ENCODE data around the gene INTS1.

DNA sequence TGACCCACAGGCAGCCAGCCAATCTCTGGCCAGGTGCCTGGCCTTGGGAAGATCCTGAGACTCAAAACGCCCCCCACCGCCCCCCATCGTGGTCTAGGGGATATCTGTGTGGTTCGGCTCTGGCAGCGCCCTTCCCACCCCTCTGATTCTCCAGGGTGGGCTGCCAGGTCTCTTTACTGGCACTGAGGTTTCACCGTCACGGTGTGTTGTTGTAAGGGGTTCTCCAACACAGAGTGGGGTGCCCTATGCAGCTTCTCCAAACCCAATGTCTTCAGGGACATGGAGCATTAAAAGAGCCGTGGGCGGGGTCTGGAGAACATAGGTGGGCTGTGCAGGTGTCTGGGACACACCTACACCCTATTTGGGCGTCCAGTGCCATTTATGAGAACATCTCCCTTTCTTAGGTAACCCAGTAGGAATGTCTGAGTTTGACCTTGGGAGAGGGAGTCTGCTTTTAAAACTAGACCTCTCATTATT, 27.8 kb upstream of the INTS1 start:
- TF ChIP-seq, protein P1, sequence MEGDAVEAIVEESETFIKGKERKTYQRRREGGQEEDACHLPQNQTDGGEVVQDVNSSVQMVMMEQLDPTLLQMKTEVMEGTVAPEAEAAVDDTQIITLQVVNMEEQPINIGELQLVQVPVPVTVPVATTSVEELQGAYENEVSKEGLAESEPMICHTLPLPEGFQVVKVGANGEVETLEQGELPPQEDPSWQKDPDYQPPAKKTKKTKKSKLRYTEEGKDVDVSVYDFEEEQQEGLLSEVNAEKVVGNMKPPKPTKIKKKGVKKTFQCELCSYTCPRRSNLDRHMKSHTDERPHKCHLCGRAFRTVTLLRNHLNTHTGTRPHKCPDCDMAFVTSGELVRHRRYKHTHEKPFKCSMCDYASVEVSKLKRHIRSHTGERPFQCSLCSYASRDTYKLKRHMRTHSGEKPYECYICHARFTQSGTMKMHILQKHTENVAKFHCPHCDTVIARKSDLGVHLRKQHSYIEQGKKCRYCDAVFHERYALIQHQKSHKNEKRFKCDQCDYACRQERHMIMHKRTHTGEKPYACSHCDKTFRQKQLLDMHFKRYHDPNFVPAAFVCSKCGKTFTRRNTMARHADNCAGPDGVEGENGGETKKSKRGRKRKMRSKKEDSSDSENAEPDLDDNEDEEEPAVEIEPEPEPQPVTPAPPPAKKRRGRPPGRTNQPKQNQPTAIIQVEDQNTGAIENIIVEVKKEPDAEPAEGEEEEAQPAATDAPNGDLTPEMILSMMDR (conservative IDR thresholded peaks at IDR 0.05; ENCODE audit: low read depth, low read length), result no peak
- TF ChIP-seq RAD21 (IDR thresholded peaks at IDR 0.05; ENCODE audit: low read length) (no peak), POLR2A (IDR thresholded peaks at IDR 0.05; ENCODE audit: low read depth, low read length) (no peak), MAZ (IDR thresholded peaks at IDR 0.05; ENCODE audit: borderline replicate concordance, low read depth, low read length) (no peak), CEBPB (IDR thresholded peaks at IDR 0.05; ENCODE audit: low read depth, low read length) (no peak), MXI1 (IDR thresholded peaks at IDR 0.05; ENCODE audit: borderline replicate concordance, low read depth, low read length) (no peak), RFX5 (IDR thresholded peaks at IDR 0.05; ENCODE audit: low read depth, low read length) (no peak), NFE2L2 (IDR thresholded peaks at IDR 0.05; ENCODE audit: low read depth, low read length) (no peak), FOS (IDR thresholded peaks at IDR 0.05; ENCODE audit: low read depth, low read length) (no peak), MAFK (IDR thresholded peaks at IDR 0.05; ENCODE audit: low read depth, low read length) (no peak), RCOR1 (IDR thresholded peaks at IDR 0.05; ENCODE audit: insufficient replicate concordance, low read length) (no peak)
- TF ChIP-seq, protein P2, sequence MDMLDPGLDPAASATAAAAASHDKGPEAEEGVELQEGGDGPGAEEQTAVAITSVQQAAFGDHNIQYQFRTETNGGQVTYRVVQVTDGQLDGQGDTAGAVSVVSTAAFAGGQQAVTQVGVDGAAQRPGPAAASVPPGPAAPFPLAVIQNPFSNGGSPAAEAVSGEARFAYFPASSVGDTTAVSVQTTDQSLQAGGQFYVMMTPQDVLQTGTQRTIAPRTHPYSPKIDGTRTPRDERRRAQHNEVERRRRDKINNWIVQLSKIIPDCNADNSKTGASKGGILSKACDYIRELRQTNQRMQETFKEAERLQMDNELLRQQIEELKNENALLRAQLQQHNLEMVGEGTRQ (IDR thresholded peaks at IDR 0.05; ENCODE audit: low read depth, low read length), result no peak

Measured in IMR-90 (cell line).